HG02852 (cell line): ENCODE measurements around the gene PKNOX2.

Experiments
- ATAC-seq: cut with Tn5 transposase; IDR thresholded peaks from one replicate; pipeline ENCODE4 v1.9.1; 2021; ENCODE audit warnings: mild to moderate bottlenecking, moderate library complexity; ENCODE audit not compliant: unreplicated experiment

The PKNOX2 gene

GRCh38 chr11:125376117-125376516, 211.6 kb downstream of the PKNOX2 start:
- ATAC-seq: no peak

DNA sequence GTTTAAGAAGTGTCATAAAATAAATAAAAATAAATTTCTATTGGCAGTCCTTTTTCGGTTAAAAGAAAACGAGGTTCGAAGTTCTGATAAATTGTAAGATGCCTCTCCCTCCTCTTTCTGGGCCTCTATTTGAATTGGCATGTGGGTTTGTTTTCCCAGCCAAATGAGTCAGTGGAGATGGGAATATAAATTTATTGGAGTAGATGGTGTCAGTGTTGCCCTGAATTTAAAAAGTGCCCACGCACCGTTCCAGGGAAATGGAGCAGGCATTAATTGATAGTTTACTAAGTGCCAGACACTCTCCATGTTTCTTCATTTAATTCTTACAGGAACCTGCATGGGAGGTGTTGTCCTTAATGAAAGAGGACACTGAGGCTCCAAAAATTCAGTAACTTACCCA, 212.3 kb downstream of the PKNOX2 start:
- no peak for ATAC-seq

DNA sequence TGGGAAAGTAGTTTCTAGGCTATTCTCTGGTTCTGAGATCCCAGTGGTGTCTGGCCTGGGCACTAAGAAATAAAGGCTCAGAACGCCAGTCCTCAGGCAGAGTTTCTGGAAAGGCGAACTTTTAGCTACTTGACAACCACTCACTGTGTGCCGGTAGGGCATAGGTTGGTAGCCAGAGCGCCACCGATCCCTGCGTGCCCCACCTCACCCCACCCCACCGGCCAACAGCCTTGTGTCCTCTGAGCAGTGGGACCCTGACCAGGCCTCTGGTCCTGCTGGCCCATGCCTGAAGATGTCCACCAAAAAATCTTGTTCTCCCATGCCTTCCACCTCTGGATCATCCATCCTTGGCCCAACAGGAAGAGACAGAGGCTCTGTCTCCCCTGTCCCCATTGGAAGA, 213.5 kb downstream of the PKNOX2 start:
- no peak for ATAC-seq

- no peak for ATAC-seq
These were observed 214.0 kb downstream of the PKNOX2 start for GRCh38 chr11:125378571-125378970.

DNA sequence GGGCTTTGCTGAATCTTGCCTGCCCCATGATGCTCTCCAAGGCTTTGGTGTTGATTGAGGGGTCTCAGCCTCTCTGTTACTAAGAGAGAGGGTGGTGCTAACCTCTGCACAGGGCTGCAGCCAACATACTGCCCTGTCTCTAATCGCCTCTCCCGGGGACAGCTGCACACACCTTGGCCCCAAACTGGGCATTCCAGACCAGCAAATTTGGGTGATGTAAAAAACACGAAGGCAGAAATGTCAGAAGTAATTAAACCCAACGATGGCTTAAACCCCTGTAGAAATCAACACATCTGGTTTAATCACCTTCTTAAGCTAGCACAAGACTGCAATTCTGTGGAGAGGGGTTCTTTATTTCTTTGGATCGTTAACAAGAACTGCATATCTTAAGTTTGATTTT, 215.0 kb downstream of the PKNOX2 start:
- no peak for ATAC-seq

DNA sequence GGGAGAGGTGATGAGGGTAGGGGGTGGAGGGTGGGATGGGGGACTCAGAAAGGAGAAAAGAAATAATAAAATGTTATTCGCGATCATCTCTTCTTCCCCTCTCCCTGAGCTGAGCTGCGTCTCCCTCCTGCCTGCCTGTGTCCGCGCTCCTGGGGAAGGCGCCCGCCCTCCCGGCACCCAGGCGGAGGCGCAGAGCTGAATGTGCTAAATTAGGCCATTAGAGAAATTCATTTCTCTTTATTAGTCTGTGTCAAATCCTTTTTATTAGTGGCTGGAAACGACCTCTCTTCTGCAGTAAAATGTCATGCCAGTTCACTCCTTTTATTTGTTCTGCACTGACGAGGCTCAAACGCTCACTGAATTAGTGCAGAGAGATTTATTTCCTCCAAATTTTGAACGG, 215.4 kb downstream of the PKNOX2 start:
- ATAC-seq: no peak

DNA sequence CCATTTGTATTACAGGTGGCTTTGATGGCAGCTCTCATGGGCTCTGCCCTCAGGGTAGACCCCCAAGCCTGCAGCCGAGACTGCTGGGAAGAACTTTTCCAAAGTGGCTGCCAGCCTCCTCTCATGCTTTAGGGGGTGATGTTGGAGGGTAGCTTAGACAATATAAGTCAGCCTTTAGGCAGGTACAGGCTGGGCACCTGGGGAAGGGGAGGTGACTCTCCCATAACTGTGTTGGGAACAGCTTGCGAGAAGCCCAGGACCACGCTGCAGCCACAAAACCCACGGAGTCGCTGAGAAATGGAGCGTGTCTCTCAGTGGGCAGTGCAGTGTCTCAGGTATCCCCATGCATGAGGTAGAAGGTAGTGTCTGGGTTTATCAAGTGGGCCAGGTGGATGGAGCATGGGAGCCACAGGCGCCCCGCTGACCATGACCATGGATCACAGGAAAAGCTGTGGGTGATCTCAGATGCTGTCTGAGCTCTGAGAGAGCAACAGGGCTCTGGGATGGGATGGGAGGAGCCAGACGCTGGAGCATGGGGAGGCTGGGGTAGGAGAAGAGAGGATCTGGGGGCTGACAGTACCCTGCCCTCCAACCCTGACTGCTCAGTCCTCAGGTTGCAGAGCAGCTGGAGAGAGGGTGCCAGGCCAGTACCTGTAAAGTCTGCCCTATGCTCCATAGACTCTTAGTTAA, 216.3 kb downstream of the PKNOX2 start:
- no peak for ATAC-seq

DNA sequence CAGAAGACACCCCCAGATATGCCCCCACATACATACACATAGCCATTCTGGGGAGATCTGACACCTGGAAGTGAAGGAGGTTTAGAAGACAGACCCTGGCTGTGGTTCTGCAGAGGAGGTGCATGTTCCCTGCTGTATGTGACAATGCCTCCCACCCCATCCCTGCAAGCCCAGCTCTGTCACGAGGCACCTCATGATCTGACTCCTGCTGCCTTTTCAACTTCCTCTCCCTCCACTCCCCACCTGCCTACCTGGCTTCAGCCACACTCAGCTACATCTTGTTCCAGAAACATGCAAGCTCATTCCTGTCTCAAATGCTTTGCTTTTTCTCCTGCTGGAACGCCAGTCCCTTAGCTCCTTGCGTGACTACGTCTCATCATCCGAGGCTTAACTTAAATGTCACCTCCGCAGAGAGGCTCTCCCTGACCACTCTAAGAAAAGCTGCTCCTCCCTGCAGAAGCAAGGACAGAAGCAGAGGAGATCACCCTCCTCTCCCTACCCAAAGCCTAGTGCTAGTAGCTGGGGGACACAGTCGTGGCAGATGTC, 217.0 kb downstream of the PKNOX2 start:
- no peak for ATAC-seq

DNA sequence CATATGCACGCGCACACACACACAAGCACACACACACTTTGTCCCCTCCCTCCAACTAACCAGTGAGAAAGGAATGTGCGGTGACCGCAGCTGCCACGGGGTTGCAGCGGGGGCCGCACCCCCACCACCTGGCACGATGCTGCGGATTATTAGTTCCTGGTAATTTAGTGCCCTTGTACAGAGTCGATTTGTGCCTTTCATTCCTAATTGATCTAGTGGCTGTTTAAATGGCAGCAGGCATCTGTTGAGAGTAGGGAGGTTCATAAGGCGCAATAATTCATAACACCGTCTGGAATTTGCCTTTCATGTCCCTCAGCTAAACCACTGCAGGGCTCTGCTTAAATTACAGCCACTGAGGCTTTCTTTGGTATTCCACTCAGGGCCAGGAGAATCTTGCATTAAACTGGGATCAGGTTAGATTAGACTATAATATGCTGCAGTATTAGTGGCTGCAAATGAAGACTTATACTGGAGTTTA, 217.8 kb downstream of the PKNOX2 start:
- no peak for ATAC-seq

DNA sequence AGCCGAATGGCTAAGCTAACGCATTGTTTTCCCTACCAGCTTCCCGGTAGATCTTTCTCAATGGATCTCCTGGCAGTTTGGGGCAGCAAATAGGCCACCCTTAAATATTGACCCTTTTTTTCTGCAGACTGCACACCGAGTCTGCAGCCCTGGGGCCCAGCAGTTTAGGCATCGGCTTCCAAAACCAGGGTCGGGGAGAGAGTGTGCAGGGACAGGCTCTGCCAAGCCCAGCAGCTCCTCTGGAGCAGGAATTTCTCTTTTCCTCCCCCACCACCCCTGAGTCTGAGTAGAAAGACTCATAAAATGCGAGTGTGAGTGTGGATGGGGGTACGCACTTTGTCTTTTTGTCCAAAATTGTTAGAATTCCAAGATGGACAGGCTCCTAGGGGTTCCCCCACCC, 218.3 kb downstream of the PKNOX2 start:
- no peak for ATAC-seq

- ATAC-seq: no peak
These were observed 220.3 kb downstream of the PKNOX2 start for GRCh38 chr11:125384825-125385224.

- no peak for ATAC-seq
These were observed 223.3 kb downstream of the PKNOX2 start for GRCh38 chr11:125387901-125388300.

DNA sequence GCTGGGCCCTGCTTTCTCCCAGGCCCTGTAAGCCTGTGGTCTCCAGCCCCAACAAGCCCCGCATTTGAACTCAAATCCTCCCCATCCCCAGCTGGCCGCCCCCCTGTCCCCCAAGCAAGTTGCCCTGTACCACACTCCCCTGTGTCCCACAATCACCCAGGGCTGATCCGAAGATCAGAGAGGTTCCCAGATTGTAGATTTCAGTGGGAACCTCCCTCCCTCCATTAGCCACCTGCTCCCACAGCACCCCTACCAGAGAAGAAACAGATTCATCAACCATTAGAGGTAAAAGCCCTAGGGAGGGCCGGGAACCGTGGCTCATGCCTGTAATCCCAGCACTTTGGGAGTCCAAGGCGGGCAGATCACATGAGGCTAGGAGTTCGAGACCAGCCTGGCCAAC, 224.1 kb downstream of the PKNOX2 start:
- no peak for ATAC-seq

DNA sequence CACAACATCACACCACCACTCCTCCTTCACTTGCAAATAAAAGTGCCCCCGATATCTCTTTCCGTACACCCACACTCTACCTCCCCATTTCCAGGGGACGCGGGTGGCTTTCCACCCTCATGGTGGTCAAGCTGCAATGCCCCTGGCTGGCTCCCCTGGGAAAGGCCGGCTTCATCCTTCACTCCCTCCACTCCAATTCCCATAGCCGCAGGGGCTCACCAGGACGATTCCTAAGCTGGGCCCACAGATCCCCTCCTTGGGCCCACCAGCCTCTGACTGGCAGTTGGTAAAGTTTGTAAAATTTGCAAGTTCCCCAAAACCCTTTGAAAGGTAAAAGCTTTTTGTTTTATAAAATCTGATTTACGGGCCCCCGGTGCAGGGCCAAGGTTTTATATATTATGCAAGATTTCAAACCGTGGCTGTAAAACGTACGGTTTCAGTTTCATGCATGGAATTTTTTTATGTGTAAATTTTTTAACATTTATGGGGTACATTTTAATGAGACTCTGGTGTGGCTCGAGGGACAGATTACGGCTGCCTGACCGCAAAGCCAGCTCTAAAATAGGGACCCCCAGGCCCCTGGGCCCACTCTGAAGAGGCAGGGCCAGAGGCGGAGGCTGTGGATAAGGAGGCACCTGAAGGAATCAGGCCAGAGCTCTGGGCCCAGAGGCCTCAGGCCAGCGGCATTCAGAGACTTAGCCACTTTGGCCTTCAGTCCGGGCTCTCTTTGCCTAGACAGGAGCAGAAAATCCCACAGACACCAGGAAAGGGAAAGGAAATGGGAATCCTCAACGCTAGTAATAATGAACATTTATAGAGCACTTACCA, 225.0 kb downstream of the PKNOX2 start:
- no peak for ATAC-seq

DNA sequence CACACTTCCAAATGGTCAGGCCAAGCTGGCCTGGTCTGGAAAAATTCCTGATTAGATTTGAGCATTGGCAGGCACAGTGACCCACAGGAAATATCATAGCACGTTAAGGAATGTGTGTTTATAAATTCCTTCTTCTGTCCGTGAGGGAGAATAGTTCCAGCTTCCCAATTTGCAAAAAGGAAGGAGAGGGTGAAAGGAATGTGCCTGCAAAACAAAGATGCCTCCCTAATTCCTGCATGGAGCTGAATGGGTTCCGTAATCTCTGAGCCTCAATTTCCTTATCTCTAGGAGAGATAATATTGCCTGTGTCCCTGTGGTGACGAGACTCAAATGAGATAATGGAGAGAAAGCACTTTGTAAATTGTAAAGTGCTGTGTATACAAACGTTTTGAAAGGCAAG, 226.4 kb downstream of the PKNOX2 start:
- no peak for ATAC-seq

DNA sequence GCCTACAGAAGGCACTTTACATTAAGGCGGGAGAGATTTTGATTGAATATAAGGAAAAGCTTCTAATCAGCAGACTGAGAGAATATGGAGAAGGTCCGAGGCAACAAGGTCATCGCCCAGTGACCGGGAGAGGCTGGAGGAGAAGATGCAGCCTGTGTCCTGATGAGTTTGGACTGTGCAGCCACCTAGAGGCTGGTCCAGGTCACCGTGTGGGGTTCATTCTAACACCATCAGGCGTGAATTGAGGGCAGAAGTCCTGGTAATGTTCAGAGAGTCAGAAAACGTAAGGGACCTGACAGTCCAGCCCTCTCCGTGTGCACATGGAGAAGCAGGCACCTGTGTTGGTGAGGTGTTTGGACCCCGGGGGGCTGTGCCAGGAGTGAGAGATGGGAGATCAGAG, 228.8 kb downstream of the PKNOX2 start:
- no peak for ATAC-seq

- no peak for ATAC-seq
These were observed 229.7 kb downstream of the PKNOX2 start for GRCh38 chr11:125394296-125394695.

- no peak for ATAC-seq
These were observed 232.9 kb downstream of the PKNOX2 start for GRCh38 chr11:125397421-125397820.

DNA sequence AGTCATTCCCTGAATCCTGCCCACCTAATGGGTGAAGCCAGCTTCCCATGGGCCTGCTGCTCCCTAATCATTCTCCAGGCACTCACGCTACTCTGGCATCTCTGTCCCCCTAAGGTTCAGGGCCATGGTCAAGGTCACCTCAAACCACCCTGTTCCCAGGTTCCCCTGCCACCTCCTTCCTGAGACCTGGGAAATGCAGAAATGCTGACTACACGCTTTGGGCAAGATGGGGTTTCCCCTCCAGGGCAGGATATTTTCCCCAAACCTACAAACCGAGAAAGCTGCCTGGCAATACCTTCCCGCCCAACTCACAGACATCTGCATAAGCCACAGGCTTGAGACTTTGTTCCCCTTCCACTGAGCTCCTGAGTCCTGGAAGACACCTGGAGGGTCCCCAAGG, 233.9 kb downstream of the PKNOX2 start:
- no peak for ATAC-seq

DNA sequence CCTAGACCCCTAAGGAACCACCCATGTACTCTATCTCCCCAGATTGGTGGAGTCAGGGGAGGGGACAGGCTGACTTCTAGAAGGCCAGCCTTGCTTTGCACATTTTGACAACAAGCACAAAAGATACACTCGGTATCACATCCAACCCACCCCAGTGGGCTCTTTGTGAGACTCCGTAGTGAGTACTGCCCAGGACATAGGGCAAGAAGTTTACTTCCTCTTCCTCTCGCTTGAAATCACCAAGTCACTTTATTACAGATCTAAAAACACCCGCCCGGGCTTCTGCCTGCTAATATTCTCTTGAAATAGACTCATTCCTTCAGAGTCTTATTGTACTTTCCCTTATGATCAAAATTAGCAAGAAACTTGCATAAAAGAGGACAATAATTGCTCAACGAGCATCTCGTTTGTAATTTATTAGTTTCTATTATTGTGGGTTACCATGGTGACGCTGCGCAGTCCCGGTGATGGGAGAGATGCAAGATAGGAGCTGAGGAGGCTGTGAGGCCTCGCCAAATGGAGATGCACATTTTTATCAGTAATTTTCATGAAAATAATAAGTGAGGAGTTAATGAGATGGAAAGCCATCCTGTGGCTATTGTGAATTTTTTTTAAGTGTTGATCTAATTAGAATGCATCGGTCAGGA, 234.6 kb downstream of the PKNOX2 start:
- ATAC-seq: no peak

DNA sequence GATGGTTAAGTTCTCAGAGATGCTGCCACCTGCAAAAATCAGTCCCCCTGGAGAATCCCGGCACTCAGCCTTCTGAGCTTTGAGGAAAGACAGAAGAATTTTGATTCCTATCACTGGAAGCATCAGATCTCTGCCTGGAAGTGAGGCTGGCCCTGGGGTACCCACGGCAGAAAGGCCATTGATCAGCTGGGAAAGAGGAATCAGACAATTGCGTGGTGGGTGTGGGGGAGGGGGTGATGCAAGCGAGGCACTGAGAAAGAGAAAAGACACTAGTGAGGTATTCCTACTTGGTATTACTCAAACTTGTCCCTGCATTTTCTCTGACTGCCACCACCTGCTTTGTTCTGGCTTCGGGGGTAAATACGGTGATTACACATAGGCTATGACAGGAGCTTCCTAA, 235.4 kb downstream of the PKNOX2 start:
- no peak for ATAC-seq

- no peak for ATAC-seq
These were observed 236.7 kb downstream of the PKNOX2 start for GRCh38 chr11:125401235-125401634.
